HepG2 (cell line): ENCODE data around the gene SF3A2. TPM values are rescaled to one million over a fixed set of nuclear protein-coding genes. Genes with fewer than 3 reads are reported as not detected.

Source experiments
- ATAC-seq: fragments of 200-7000 bp; cut with Tn5 transposase; 3 replicates; pipeline ENCODE4 v1.9.1; 2020; ENCODE audit warnings: mild to moderate bottlenecking, moderate library complexity
- BruUV-seq: library from RNA; stranded (reverse); fragments of 400-500 nt; replicated peaks from 2 replicates; lab custom pipeline; 2021; lab: Mats Ljungman, UMichigan
- CTCF ChIA-PET: fragments of 300-600 bp; formaldehyde crosslinking; extraction: SDS; loops from one replicate; lab custom pipeline; 2021; ENCODE audit warnings: low total read pairs, inconsistent platforms, low intra/inter-chr PET ratio; lab: Yijun Ruan, JAX
- POLR2A ChIA-PET: fragments of 350-600 bp; sonication (Branson Sonifier 250); formaldehyde crosslinking; loops from one replicate; lab custom pipeline; 2020; ENCODE audit warnings: antibody characterized with exemption, inconsistent platforms; lab: Yijun Ruan, JAX
- DNase-seq: peaks from one replicate; pipeline ENCODE4 v3.0.0-alpha.2; 2015; ENCODE audit warnings: low spot score
- FAIRE-seq: peaks from 3 replicates; lab custom pipeline; 2011; peaks lifted over from hg19 to GRCh38; lab: Jason Lieb, UNC
- H2AFZ ChIP-seq: one replicate; pipeline ENCODE4 v1.6.1; 2011; ENCODE audit warnings: low read length, inconsistent platforms
- H3K27ac ChIP-seq: fragments of 300-600 bp; 3 replicates; pipeline ENCODE4 v1.8.0; 2011; ENCODE audit warnings: mixed run types, mild to moderate bottlenecking, mixed read lengths, low read length, inconsistent platforms; ENCODE audit not compliant: insufficient read depth; ENCODE audit errors: extremely low read length
- H3K27me3 ChIP-seq, 2 experiments: fragments of 200-600 bp in 1 of 2; 2 replicates in 1 of 2; 3 replicates in 1 of 2; pipeline versions ENCODE4 v1.6.0 to v1.8.0; 2011; ENCODE audit warnings: low read length in 2 of 2, mild to moderate bottlenecking in 2 of 2, moderate library complexity in 2 of 2, inconsistent platforms in 1 of 2; ENCODE audit not compliant: insufficient read depth in 2 of 2, control insufficient read depth in 1 of 2
- H3K36me3 ChIP-seq, 2 experiments: fragments of 200-600 bp in 1 of 2; replicated peaks in 1 of 2; 2 replicates in 1 of 2; 3 replicates in 1 of 2; pipeline versions ENCODE4 v1.5.1 to v1.8.0; 2011; ENCODE audit warnings: low read length in 2 of 2, inconsistent platforms in 1 of 2; ENCODE audit not compliant: insufficient read depth in 2 of 2, control insufficient read depth in 1 of 2
- H3K4me1 ChIP-seq: 2 replicates; pipeline ENCODE4 v1.5.1; 2012; ENCODE audit warnings: low read length, inconsistent platforms; ENCODE audit not compliant: insufficient read depth
- H3K4me2 ChIP-seq: 2 replicates; pipeline ENCODE4 v1.6.0; 2011; ENCODE audit warnings: low read depth, low read length, inconsistent platforms
- H3K4me3 ChIP-seq, 3 experiments: fragments of 200-600 bp in 1 of 3; sonication (generic), shearing (Covaris generic) in 1 of 3; replicated peaks in 1 of 3; 2 replicates each; pipeline ENCODE4 v1.5.1; 2011 to 2016; ENCODE audit warnings: low read length in 3 of 3, inconsistent platforms in 2 of 3, low read depth in 2 of 3, mild to moderate bottlenecking in 2 of 3, control low read depth in 1 of 3, mixed read lengths in 1 of 3; ENCODE audit not compliant: insufficient read depth in 1 of 3
- H3K79me2 ChIP-seq: one replicate; pipeline ENCODE4 v1.6.1; 2011; ENCODE audit warnings: low read length, inconsistent platforms; ENCODE audit not compliant: insufficient read depth
- H3K9ac ChIP-seq: 2 replicates; pipeline ENCODE4 v1.6.0; 2011; ENCODE audit warnings: mild to moderate bottlenecking, low read depth, low read length, inconsistent platforms; ENCODE audit not compliant: insufficient read depth
- H3K9me3 ChIP-seq: 2 replicates; pipeline ENCODE4 v1.5.1; 2012; ENCODE audit warnings: mild to moderate bottlenecking, low read length
- H4K20me1 ChIP-seq: 2 replicates; pipeline ENCODE4 v1.6.0; 2011; ENCODE audit warnings: inconsistent platforms, mild to moderate bottlenecking, low read length, moderate library complexity; ENCODE audit not compliant: insufficient read depth
- CERS6 ChIP-seq: sonication (generic); formaldehyde crosslinking; IDR thresholded peaks from 2 replicates; pipeline ENCODE4 v1.5.0; 2020; ENCODE audit warnings: missing genetic modification reagents
- HBP1 ChIP-seq: IDR thresholded peaks from 2 replicates; pipeline ENCODE4 v1.6.1; 2016; ENCODE audit warnings: low read depth, control low read depth
- KIAA2018 ChIP-seq: sonication (generic); formaldehyde crosslinking; IDR thresholded peaks from 2 replicates; pipeline ENCODE4 v1.5.0; 2020; ENCODE audit warnings: mild to moderate bottlenecking, missing genetic modification reagents, borderline replicate concordance
- NFE2L2 ChIP-seq: fragments of 150-350 bp; IDR thresholded peaks from 2 replicates; pipeline ENCODE4 v1.6.1; 2014; ENCODE audit warnings: low read length
- NFYC ChIP-seq: IDR thresholded peaks from 2 replicates; pipeline ENCODE4 v1.6.1; 2016; ENCODE audit warnings: missing genetic modification reagents, missing compliant biosample characterization
- SAP130 ChIP-seq: IDR thresholded peaks from 2 replicates; pipeline ENCODE4 v1.6.1; 2016; ENCODE audit warnings: low read depth
- SPEN ChIP-seq: sonication (generic); formaldehyde crosslinking; IDR thresholded peaks from 2 replicates; pipeline ENCODE4 v1.5.1; 2020; ENCODE audit warnings: low read depth, mild to moderate bottlenecking, missing genetic modification reagents
- TRIM24 ChIP-seq: sonication (generic); formaldehyde crosslinking; IDR thresholded peaks from 2 replicates; pipeline ENCODE4 v1.8.0; 2022; ENCODE audit warnings: mild to moderate bottlenecking, missing genetic modification reagents
- YY1 ChIP-seq: IDR thresholded peaks from 2 replicates; pipeline ENCODE4 v1.6.1; 2011; ENCODE audit warnings: low read length, low read depth, moderate library complexity, mild to moderate bottlenecking; ENCODE audit not compliant: insufficient read depth, insufficient replicate concordance
- ZNF367 ChIP-seq: sonication (generic); formaldehyde crosslinking; IDR thresholded peaks from 2 replicates; pipeline ENCODE4 v1.4.0; 2020; ENCODE audit warnings: missing genetic modification reagents, borderline replicate concordance
- ZNF446 ChIP-seq: sonication (generic); formaldehyde crosslinking; IDR thresholded peaks from 2 replicates; pipeline ENCODE4 v1.5.0; 2020; ENCODE audit warnings: mild to moderate bottlenecking, missing genetic modification reagents
- ZNF552 ChIP-seq: sonication (generic); formaldehyde crosslinking; IDR thresholded peaks from 2 replicates; pipeline ENCODE4 v1.9.0; 2022; ENCODE audit warnings: missing genetic modification reagents, mild to moderate bottlenecking, borderline replicate concordance
- ZNF709 ChIP-seq: sonication (generic); formaldehyde crosslinking; IDR thresholded peaks from 2 replicates; pipeline ENCODE4 v1.5.0; 2020; ENCODE audit warnings: mild to moderate bottlenecking, missing genetic modification reagents
- ZNF816 ChIP-seq: sonication (generic); formaldehyde crosslinking; IDR thresholded peaks from 2 replicates; pipeline ENCODE4 v1.8.0; 2022; ENCODE audit warnings: missing genetic modification reagents, mild to moderate bottlenecking, borderline replicate concordance
- ZSCAN22 ChIP-seq: sonication (generic); formaldehyde crosslinking; IDR thresholded peaks from 2 replicates; pipeline ENCODE4 v1.4.0; 2020; ENCODE audit warnings: mild to moderate bottlenecking, missing genetic modification reagents
- WGBS: methylation state at CpG from one replicate; pipeline ENCODE4 v1.1.6; 2017; ENCODE audit warnings: low lambda C conversion rate; 5-methylcytosine and 5-hydroxymethylcytosine counted together
- in situ Hi-C: cut with HindIII; loops from 2 replicates; pipeline ENCODE4 v1.10.0; 2017; ENCODE audit warnings: low pct_unique_long_range_greater_than_20kb; ENCODE audit not compliant: extremely low pct_ligation_motif_present
- intact Hi-C: fragments of 100-400 bp; cut with micrococcal nuclease; formaldehyde crosslinking; loops from one replicate; pipeline ENCODE4 v1.10.0; 2022; ENCODE audit not compliant: unreplicated experiment
- polyA plus RNA-seq, 8 experiments: library from polyadenylated mRNA; depleted of rRNA in 3 of 8; stranded (reverse) in 7 of 8; unstranded in 1 of 8; fragments of >200 nt; fragmentation: Illumina TruSeq in 4 of 8; extraction: Trizol in 4 of 8; gene quantifications; 2 replicates each; pipeline versions ENCODE4 v1.2.1 to v1.2.3, GENCODE V29; 2011 to 2016; ENCODE audit warnings: low read depth in 4 of 8, missing spikeins in 1 of 8, mixed read lengths in 1 of 8; ENCODE audit not compliant: insufficient read depth in 1 of 8
- total RNA-seq, 5 experiments: library from RNA; depleted of rRNA; stranded (reverse); fragments of >200 nt; fragmentation: Illumina TruSeq; extraction: Trizol; gene quantifications; 2 replicates each; pipeline ENCODE4 v1.2.3, GENCODE V29; 2016; ENCODE audit warnings: low read depth in 1 of 5

Gene SF3A2
- total and polyA plus RNA-seq, 2 of the 13 experiments (the other 11 are each of a cell fraction or from before 2014, with no cell fraction given), result 8.6 to 8.8 TPM

- no TSS peak for BruUV-seq
- no peaks in the 10 kb centered on the region for H3K27me3 ChIP-seq
- 84% methylated on average over 6 of the region's 6 CpGs for WGBS
- no peaks in the 10 kb centered on the region for H3K9me3 ChIP-seq
- peak overlapping the region; percentile 97 for H3K27ac ChIP-seq
- peaks cover 29% of the 10 kb centered on the region for H4K20me1 ChIP-seq
- peaks cover 37% of the 10 kb centered on the region for H3K79me2 ChIP-seq
- H3K9ac ChIP-seq, result peak overlapping the region; percentile 79
- peaks cover 12 to 18% of the 10 kb centered on the region in 2 experiments; a peak in 4 of 5 replicates for H3K36me3 ChIP-seq
- H3K4me1 ChIP-seq, result peaks cover 60% of the 10 kb centered on the region
- intact Hi-C loops, result loop anchor here (5.0 to 10.0 kb wide), 3 partner anchors 37 to 80 kb away; partner anchors contain the start of gene AP3D1
- H3K4me3 ChIP-seq, result peak overlapping the region; percentile 83 to 92 (median 87)
- H2AFZ ChIP-seq, result no peak overlapping the region
- ChIA-PET POLR2A (interaction anchor here (0.6 to 2.1 kb wide), 22 partner anchors 9 to 174 kb away, joined by 3 to 12 read pairs (median 5); partner anchors contain the start of genes AP3D1 and DOT1L), CTCF (interaction anchor here (1.2 to 2.4 kb wide), 2 partner anchors 39 to 78 kb away, joined by 3 to 17 read pairs; no protein-coding TSS in a partner anchor)
- ATAC-seq (no peak), DNase-seq (no peak), FAIRE-seq (no peak)
- H3K4me2 ChIP-seq, result peak overlapping the region; percentile 98
- in situ Hi-C loops, result loop anchor here (10.0 kb wide), 1 partner anchor 80 kb away; no protein-coding TSS in a partner anchor
- no peak for TF ChIP-seq ZSCAN22 (CRISPR knock-in tag)
- no peak for TF ChIP-seq TRIM24 (CRISPR knock-in tag)
- TF ChIP-seq NFE2L2, result no peak
- no peak for TF ChIP-seq ZNF816 (CRISPR knock-in tag)
- no peak for TF ChIP-seq SAP130 (CRISPR knock-in tag)
- TF ChIP-seq YY1, result no peak
- TF ChIP-seq CERS6, result no peak
- no peak for TF ChIP-seq ZNF709
- TF ChIP-seq NFYC (CRISPR knock-in tag), result no peak
- TF ChIP-seq SPEN (CRISPR knock-in tag), result no peak
- TF ChIP-seq HBP1 (CRISPR knock-in tag), result no peak
- no peak for TF ChIP-seq ZNF367 (CRISPR knock-in tag)
- TF ChIP-seq KIAA2018 (CRISPR knock-in tag), result no peak
- TF ChIP-seq ZNF552 (CRISPR knock-in tag), result no peak
- TF ChIP-seq ZNF446, result no peak
Observed at GRCh38 chr19:2234996-2235380, 1.6 kb upstream of the SF3A2 start.
